Hematopoietic multipotent progenitor cell treated with erythropoietin and hydrocortisone succinate and interleukin-3 and kit ligand, for 4 days (in vitro differentiated cells): ENCODE measurements around the gene PLCL1.
A peak's percentile ranks its signal among the peaks of the same experiment; 100 is the strongest.
"Not testable (repeated sequence)": the region's sequence is repeated elsewhere in the genome, so short reads cannot be mapped to it uniquely, and the experiment has no call there.

Experiments
- DNase-seq: peaks from one replicate; pipeline ENCODE4 v3.0.0-alpha.2; 2015

Gene PLCL1

DNA sequence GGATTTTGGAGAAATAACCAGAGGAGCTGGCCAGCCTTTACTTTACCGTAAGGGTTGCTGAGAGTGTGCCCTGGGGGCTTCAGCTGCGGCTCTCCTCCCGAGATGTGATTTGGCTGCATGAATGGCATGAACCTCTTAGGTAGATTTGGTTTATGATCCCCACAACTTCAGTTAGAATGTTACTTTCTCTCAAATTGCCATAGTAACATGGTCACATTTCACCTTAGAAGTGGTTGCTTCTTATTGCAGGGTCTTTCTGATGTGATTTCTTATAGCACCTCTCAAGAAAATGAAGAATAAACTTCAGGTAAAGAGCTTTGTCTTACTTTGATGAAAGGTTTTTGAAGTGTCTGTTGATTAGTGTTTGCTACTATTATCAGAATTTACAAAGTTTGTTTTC lies 5.6 kb downstream of the PLCL1 start:
- no peak for DNase-seq

DNA sequence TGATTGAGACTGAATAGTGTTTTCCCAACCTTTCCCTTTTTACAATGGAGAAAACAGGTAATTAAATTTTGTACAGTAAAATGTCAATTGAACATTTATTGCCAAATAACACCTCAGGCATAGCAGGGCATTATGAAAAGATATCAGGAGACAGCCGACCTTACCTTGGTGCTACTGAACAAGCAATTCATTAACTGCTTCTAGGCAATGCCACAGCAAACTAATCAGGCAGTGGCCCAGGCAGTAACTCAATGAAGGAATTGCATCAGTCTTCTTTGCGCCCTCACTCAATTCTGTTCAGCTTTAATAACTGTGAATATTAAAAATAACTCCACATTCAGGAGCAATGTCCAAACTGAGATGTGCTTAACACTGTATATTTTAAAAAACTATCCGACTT lies 6.1 kb downstream of the PLCL1 start:
- DNase-seq, result no peak

DNA sequence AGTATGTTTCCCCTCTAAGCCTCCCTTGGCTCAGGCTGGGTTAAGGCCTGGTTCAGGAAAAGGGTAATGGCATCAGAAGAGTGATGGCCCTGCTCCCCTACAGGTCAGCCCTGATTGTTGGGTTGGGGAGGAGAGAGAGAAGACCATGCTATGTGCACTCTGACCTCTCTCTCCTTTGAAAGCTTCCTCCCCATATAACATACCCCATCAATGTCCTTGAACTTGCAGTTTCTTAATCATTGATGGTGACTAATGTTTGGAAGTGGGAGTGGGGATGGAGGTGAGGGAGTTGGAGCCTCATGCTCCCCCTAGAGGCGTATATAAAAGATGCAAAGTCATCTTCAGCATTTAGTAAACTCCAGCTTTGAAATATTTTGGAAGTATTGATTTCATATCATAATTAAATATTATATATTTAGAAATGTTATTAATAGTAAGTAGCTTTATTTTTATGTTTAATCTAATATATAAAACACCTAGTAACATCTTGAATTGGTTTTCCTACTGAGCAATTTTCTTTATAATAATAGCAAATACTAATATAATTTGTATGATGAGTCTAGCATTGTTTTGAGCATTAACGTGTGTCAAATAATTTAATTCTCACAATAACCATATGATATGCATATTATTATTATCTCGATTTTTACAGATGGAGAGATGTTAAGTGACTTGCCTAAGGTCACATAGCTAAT lies 8.8 kb downstream of the PLCL1 start:
- peak; percentile 55 for DNase-seq

DNA sequence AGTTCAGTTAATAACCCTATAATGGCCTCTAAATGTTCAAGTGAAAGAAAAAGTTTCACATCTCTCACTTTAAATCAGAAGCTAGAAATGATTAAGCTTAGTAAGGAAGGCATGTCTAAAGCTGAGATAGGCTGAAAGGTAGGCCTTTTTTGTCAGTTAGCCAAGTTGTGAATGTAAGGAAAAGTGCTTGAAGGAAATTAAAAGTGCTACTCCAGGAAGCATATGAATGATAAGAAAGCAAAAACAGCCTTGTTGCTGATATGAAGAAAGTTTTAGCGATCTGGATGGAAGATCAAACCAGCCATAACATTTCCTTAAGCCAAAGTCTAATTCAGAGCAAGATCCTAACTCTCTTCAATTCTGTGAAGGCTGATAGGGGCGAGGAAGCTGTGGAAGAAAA lies 10.1 kb downstream of the PLCL1 start:
- no peak for DNase-seq

DNA sequence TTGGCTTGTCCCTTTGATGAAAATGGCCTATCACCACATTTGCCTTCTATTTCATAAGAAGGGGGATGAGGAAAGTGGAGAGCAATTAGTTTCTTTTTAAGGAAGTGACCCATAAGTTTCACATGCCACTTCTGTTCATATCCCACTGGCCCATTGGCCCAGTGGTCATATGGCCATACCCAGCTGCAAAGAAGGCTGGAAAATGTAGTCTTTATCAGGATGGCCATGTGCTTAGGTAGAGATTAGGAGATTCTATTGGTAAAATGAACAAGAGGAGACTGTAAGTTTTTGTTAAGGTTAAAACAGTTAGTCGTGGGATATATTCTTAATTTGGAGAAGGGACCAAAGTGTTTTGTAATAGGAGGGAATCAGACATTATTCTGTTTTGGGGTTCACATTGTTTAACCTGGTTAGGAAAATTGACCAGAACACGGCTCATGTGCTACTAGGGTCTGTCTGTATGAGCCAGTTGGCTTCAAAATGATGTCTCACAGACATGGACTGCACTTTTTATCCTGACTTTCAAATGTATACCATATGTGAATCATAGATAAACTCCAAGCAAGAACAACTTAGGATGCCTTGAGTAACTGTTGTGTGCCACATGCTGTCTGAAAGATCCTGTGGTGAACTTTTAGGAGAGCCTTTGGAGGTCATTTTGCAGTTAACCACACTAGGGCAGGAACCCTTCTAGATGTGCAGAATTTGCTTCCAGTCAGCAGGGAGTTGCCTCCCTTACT lies 17.3 kb downstream of the PLCL1 start:
- peak; percentile 13 for DNase-seq

DNA sequence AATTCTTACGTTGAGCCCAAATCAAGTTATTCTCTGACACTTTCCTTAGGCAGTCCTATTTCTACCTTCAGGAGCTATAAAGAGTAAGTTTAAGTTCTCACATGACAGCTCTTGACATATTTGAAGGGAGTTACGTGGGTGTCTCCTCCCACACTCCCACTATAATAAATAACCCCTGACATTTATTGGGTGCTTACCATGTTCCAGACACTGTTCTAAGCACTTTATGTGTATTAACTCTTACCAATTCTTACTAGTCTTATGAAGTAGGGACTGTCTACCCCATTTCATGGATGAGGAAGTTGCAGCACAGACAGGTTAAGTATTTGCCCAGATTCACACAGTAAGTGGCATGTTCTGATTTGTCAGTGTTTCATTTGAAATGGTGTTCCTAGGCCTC lies 17.9 kb downstream of the PLCL1 start:
- DNase-seq, result no peak

DNA sequence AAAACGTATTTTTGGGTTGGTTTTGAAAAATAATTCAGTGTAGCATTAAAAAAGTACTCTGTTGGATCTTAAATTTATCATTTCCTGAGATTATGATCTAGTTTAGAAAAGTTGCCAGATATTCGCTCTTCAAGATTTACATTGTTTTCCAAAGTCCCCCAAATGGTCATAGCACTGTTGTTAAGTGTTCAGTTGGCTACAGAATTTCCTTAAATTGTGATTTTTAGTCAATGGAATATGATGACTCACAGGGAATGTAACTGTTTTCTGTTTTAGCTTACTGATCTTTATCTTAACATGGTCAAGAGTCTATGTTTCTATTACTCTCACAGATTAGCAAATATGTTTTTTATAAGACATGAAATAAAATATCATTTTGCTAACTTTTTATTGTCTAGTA lies 23.2 kb downstream of the PLCL1 start:
- no peak for DNase-seq

DNA sequence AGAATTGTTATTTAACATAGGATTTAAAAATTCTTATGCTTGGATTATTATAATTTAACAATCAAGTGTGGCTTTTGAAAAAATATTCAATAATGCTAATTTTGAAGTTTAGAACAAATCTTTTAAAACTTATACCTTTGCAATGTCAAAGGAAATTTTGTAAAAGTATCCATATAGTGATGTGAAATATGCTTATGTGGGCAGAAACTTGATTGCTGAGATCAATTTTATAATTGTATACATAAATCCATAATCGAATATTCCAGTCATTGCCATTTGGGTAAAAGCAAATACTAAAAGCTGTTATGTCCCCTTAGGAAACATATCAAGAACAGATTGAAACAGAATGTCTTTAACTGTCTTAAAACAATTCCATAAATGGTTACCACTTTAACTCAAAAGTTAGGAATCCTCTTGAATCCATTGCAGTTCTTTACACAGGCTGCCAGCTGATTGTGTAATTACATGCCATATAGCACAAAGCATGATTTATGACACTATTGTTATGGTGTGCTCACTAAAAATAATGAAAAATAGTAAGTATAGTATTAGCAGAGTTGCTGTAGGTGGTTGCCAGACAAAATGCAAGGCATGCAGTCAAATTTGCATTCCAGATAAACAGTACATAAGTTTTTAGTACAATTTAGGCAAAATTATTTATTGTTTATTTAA lies 24.2 kb downstream of the PLCL1 start:
- DNase-seq, result no peak

DNA sequence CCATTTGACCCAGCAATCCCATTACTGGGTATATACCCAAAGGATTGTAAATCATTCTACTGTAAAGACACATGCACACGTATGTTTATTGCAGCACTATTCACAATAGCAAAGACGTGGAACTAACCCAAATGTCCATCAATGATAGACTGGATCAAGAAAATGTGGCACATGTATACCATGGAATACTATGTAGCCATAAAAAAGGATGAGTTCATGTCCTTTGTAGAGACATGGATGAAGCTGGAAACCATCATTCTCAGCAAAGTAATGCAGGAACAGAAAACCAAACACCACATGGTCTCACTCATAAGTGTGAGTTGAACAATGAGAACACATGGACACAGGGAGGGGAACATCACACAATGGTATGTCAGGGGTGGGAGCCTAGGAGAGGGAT lies 30.4 kb downstream of the PLCL1 start:
- DNase-seq, result not testable (repeated sequence)

DNA sequence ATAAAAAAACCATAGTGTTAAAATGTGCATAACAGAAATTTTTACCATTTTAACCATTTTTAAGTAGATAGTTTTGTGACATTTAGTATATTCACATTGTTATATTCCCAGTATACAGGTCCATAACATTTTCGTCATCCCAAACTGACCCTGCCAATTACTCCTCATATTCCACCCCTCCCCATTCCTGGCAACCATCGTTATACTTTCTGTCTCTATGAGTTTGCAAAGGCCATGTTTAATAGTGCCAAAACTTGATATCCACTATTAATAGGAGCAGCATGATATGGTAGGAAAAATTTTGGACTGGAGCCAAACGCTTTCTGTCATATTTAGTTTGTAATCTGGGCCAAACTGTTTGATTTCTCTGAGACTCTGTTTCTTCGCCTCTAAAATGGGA lies 30.9 kb downstream of the PLCL1 start:
- no peak for DNase-seq

DNA sequence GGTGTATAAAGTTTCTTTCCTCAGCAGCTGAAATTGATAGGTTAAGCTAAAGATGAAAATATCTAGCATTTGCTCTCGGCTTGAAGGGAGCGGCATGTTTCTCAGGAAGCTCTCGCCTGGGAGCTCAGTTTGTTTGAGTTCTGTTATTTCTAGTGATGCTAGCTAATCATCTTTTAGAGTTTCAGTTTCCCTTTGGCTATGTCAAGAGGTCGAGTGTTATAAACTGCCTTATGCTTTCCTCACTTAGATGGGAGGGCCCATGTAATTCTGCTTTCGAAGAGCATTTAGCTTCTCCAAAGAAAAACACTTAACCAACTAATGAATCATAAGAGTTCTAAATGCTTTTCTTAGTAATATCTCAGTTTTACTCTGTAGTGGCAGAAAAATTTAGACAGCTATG lies 33.6 kb downstream of the PLCL1 start:
- DNase-seq, result peak; percentile 27

DNA sequence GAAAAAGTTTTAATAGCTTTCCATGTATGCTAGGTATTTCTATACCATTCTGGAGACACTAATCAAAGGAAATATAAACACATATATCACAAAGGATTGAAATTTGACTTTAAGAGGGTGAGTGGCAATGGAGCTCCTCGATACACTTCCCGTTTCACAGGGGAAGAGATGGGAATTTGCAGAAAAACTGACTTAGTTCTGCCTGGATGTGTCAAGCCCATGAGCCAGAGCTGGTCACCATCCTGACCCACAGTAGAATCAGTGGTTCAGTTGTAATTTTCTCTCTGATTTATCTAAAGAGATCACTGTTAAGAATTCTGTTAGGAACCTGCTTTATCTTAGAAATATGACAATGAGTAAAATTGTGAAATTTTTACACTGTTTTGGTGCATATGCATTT lies 34.2 kb downstream of the PLCL1 start:
- no peak for DNase-seq

DNA sequence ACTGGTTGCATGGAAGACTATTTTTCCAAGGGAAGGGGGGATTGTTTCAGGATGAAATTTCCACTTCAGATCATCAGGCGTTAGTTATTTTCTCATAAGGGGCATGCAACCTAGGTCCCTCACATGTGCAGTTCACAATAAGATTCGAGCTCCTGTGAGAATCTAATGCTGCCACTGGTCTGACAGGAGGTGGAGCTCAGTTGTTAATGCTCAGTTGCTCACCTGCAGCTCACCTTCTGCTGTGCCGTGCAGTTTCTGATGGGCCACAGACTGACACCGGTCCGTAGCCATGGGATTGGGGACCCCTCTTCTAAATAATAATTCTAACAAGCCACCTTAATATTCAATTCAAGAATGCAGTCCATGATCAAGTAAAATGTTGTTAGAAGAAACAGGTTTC lies 34.9 kb downstream of the PLCL1 start:
- DNase-seq, result no peak

DNA sequence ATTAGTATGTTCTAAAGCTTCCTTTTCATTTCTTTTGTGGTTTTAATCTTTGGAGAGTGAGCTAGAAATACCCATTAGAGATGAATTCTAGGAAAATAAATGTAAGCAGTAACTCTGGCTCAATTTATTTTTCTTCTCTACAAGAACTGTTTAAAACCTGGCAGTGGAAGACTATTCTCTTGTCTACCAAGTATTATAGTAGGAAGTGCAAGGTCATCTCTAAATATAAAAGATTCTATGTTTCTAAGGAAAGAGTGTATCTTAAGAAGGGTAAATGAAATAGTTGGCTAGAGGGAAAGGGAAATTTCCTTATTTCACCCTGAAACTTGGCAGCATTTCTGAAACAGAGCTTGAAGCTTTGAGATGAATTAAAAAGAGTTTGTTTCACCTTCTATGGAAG lies 35.5 kb downstream of the PLCL1 start:
- no peak for DNase-seq

DNA sequence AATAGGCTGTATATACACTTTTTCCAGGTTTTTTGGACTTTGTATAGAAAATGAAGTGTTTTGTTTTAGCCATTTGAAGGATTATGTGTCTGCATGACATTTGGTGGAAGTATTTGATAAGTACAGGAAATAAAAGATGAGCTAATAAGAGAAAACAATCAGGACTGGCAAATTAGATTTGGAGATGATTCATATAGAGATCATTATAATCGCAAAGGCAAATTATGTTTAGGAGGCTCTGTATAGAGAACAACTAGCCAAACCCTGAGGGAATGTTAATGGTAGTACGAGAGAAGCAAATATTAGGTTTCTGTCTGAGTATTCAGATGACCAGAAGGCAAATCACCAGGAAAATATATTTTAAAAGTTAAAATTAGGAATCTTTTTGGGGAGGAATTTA lies 41.7 kb downstream of the PLCL1 start:
- DNase-seq, result no peak

DNA sequence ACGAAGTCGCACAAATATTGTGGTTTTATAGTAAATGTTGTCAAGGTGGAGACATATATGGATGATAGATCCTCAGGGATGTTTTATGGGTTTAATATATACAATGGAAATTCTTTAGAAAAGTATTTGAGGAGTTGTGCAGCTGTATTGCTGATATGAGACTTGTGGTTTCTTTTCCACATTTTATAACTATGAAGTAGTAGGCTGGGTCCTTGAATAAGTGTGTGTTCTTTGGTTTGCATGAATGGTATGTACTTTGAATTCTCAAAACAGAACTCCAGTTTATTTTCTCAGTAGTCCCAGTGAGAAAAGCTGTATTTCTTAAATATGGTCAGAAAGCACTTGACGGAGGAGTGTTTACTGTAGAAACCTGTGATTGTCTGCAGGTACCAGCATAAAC lies 42.4 kb downstream of the PLCL1 start:
- no peak for DNase-seq

DNA sequence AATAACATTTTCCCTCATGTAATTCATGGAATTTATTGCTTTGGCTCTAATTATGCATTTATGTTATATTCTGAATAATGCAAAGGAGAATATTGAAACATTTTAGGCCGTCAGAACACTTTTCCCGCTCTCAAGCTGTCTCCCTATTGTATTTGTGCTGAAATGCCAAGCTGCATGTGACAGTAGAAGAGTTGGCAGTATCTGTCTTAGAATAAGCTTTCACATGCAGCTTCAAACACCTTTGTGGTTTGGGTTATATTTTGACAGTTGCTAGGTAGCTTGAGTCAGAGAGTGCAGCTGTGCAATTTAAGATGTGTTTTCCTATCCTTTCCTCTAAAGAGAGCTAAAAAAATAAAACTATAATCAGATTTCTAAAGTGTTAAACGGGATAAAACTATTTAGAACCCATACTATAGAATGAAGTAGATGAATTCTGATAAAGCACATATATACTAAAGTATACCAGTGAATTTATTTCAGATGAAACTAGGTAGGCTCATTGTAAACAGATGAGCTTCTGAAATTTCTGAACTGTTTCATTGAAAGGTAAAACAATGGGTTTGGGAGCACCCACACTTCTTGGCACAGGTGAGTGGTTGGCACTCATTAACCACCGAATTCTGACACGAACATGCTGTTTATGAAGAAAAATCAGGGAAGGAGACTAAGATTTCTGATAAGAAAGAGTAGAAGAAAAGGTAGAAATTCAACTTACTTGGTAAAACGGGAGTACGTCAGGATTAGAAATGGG lies 43.4 kb downstream of the PLCL1 start:
- no peak for DNase-seq

DNA sequence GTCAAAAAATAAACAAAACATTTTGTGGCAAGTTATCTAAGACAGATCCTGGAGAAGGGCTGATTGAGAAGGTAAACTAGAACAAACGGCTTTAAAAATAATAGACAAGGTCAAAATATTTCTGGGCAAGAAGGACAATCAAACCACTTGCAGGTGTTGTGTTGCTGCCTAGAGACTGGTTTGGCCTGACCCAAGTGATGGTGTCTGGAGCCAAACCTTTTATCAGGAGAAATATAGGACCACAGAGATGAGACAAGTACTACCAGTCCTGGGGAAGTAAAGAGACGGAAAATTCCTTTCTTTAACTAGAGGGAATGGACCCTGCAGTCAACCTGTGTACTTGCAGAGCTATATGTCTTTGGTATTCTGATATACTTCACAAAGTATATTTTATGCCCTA lies 44.2 kb downstream of the PLCL1 start:
- DNase-seq, result no peak

DNA sequence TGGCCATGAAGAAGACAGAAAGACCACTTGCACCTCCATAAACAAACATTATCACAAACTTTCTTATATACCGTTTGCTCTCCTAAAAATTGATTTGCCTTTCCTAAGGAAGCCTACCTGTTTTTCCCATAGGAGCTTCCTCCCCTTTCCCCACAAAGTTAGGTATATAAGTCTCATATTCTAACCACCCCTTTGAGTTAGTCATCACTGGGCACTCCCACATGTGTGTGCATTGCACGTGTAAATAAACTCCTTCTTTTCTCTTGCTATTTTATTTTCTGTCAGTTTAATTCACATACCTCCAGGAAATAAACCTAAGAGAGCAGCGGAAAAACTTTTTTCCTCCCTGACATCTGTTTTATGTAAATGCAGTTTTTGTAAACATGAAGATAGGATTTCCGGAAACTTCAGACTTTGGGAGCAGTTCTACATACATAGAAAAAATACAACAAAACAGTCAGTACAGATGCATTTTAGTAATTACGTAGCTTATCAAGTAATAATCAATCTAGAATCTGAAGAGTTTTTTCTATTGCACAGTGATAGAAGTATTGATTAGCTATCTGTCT lies 46.6 kb downstream of the PLCL1 start:
- no peak for DNase-seq

DNA sequence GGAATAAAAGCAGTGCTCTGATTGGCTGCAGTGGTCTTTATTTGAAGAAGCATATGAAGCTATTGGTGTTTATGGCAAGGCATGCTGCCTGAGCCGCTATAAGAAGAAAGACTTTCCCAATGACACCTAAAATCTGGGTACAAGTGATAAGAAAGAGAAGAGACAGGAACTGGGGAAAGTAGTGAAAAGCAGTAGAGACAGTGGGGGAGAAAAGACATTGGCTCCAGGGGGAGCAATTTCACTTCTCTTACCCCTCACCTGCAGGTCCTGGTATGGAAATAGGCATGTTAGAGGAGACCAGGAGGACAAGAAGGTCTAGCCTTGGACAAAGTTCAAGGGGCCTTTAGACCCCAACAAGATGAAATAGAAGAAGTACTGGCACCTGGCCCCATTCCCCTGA lies 47.1 kb downstream of the PLCL1 start:
- peak; percentile 31 for DNase-seq

DNA sequence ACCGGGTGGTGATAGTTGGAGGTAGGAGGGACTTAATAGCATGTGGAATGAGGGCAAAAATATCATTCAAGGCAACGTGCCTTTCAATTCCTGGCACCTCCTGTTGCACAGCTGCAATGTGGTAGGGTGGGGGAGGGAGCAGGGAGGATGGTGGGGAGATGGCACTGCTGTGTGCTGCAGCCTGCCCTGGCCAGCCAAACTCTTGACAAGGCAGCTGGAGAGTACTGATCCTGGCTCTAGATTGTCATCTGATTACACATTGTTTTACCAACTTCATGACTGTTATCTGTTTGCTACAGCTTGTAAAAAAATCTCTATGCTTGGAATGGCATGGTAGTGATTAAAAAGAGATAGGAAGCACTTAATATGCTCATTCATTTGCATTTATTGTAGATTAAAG lies 47.7 kb downstream of the PLCL1 start:
- DNase-seq, result peak; percentile 58

DNA sequence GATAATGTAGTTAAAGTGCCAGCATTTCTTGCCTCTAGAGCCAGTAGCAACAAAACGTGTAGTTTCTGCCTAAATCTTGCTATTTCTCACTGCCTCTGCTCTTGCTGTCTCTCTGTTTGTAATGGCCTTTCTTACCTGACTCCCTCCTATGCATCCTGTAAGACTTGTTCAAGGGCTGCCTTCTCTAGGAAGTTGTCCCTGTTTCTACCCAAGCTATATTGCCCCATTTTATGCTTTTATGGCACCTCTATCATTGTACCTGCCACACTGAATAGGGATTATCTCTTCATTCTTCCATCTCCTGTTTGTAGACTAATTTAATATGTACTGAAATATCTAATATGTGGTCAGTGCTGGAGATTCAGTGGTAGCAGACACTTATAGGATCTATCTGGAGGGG lies 49.2 kb downstream of the PLCL1 start:
- no peak for DNase-seq

DNA sequence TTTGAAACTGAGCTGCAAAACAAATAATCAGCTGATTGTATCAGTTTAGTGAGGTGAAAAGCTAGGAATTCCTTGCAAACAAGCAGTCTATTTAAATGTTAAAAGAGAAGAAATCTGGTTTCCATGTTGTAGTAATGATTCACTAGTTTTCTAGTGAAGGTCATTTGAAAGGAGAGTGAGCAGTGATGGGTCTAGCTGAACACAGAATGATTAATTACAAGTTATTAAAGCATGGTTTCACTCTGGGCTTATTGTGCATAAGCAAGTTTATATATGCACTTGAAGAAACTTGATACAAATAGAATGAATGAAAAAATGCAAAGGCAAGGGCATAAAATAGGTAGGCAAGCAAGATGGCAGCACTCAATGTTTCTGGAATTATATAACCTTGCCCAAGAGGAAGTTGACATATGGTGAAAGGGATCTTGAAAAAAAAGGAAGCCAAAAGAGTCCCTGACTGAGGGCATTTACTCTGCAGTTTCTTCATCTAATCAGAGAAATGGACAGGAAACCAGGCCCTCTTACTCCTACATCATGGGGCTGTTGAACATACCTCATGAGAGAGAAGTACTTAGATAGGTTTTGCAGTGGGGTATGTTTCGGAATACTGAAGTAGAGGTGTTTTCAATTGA lies 53.2 kb downstream of the PLCL1 start:
- DNase-seq, result peak; percentile 64
